CD14-positive monocyte (primary cell): ENCODE data around the gene ATP5F1E. TPM values are rescaled to one million over a fixed set of nuclear protein-coding genes. Genes with fewer than 3 reads are reported as not detected.

Experiments
- DNase-seq, 3 donors: peaks; one replicate each; pipeline ENCODE4 v3.0.0-alpha.2; 2011 to 2022
- H2AFZ ChIP-seq: 2 replicates; pipeline ENCODE4 v1.6.0; 2012; ENCODE audit warnings: mild to moderate bottlenecking, low read depth, low read length, inconsistent platforms; ENCODE audit not compliant: insufficient read depth, poor library complexity, severe bottlenecking
- H3K27ac ChIP-seq, 2 donors: 1 replicate in 1 of 2; 2 replicates in 1 of 2; pipeline ENCODE4 v1.5.1; 2012 to 2013; ENCODE audit warnings: low read length in 2 of 2, control low read depth in 1 of 2, inconsistent platforms in 1 of 2, low read depth in 1 of 2, mild to moderate bottlenecking in 1 of 2
- H3K27me3 ChIP-seq, 2 donors: one replicate each; pipeline versions ENCODE4 v1.6.0 to v1.6.1; 2011 to 2013; ENCODE audit warnings: low read length in 2 of 2; ENCODE audit not compliant: control insufficient read depth in 2 of 2, insufficient read depth in 2 of 2
- H3K36me3 ChIP-seq, 2 donors: replicated peaks in 1 of 2; 1 replicate in 1 of 2; 2 replicates in 1 of 2; pipeline versions ENCODE4 v1.5.1 to v1.6.1; 2012 to 2013; ENCODE audit warnings: low read length in 2 of 2, control low read depth in 1 of 2, inconsistent platforms in 1 of 2, mild to moderate bottlenecking in 1 of 2; ENCODE audit not compliant: insufficient read depth in 2 of 2, control insufficient read depth in 1 of 2
- H3K4me1 ChIP-seq, 2 donors: 1 replicate in 1 of 2; 2 replicates in 1 of 2; pipeline versions ENCODE4 v1.5.1 to v1.6.1; 2012 to 2013; ENCODE audit warnings: low read length in 2 of 2, control low read depth in 1 of 2, inconsistent platforms in 1 of 2, mild to moderate bottlenecking in 1 of 2, moderate library complexity in 1 of 2; ENCODE audit not compliant: insufficient read depth in 2 of 2, control insufficient read depth in 1 of 2
- H3K4me2 ChIP-seq: replicated peaks from 2 replicates; pipeline ENCODE3; 2012; ENCODE audit warnings: low read length, moderate library complexity, mild to moderate bottlenecking; ENCODE audit not compliant: poor library complexity, severe bottlenecking; ENCODE audit errors: extremely low read depth
- H3K4me3 ChIP-seq, 3 experiments: fragments of 200-600 bp in 1 of 3; sonication (generic) in 1 of 3; replicated peaks in 1 of 3; 1 replicate in 2 of 3; 2 replicates in 1 of 3; pipeline ENCODE4 v1.5.1; 2011 to 2013; ENCODE audit warnings: low read length in 3 of 3, mild to moderate bottlenecking in 3 of 3, control low read depth in 2 of 3, low read depth in 2 of 3, inconsistent platforms in 1 of 3, moderate library complexity in 1 of 3
- H3K79me2 ChIP-seq: 2 replicates; pipeline ENCODE4 v1.6.0; 2012; ENCODE audit warnings: mild to moderate bottlenecking, control low read depth, inconsistent platforms, low read length, moderate library complexity; ENCODE audit not compliant: insufficient read depth
- H3K9ac ChIP-seq: 2 replicates; pipeline ENCODE4 v1.6.0; 2017; ENCODE audit warnings: low read length, mild to moderate bottlenecking; ENCODE audit not compliant: insufficient read depth, poor library complexity, severe bottlenecking
- H3K9me3 ChIP-seq, 2 donors: replicated peaks in 1 of 2; 1 replicate in 1 of 2; 2 replicates in 1 of 2; pipeline versions ENCODE4 v1.5.1 to v1.6.1; 2012 to 2013; ENCODE audit warnings: low read length in 2 of 2, control low read depth in 1 of 2; ENCODE audit not compliant: control insufficient read depth in 1 of 2, insufficient read depth in 1 of 2
- H4K20me1 ChIP-seq: 2 replicates; pipeline ENCODE4 v1.6.0; 2012; ENCODE audit warnings: mild to moderate bottlenecking, low read length, control low read depth, moderate library complexity; ENCODE audit not compliant: insufficient read depth
- H3K27ac Mint-ChIP-seq, 7 donors: one replicate each; pipeline ENCODE4 v1.8.0; 2020; ENCODE audit warnings: mild to moderate bottlenecking in 7 of 7, mixed read lengths in 7 of 7, moderate library complexity in 6 of 7, inconsistent platforms in 2 of 7
- H3K27me3 Mint-ChIP-seq, 3 donors: one replicate each; pipeline ENCODE4 v1.8.0; 2021 to 2022; ENCODE audit warnings: low read depth in 3 of 3, mild to moderate bottlenecking in 3 of 3, mixed read lengths in 3 of 3, moderate library complexity in 3 of 3, inconsistent platforms in 1 of 3
- H3K36me3 Mint-ChIP-seq, 2 donors: one replicate each; pipeline ENCODE4 v1.8.0; 2020; ENCODE audit warnings: mixed read lengths in 2 of 2, inconsistent platforms in 1 of 2, mild to moderate bottlenecking in 1 of 2
- H3K4me1 Mint-ChIP-seq: one replicate; pipeline ENCODE4 v1.8.0; 2020; ENCODE audit warnings: mild to moderate bottlenecking, mixed read lengths
- H3K4me3 Mint-ChIP-seq, 2 donors: one replicate each; pipeline ENCODE4 v1.8.0; 2020; ENCODE audit warnings: mild to moderate bottlenecking in 2 of 2, mixed read lengths in 2 of 2, moderate library complexity in 1 of 2
- H3K9me3 Mint-ChIP-seq, 7 donors: one replicate each; pipeline ENCODE4 v1.8.0; 2020 to 2022; ENCODE audit warnings: mixed read lengths in 7 of 7, mild to moderate bottlenecking in 6 of 7, moderate library complexity in 6 of 7, inconsistent platforms in 2 of 7
- WGBS: methylation state at CpG from one replicate; pipeline ENCODE4 v1.1.5; 2013; ENCODE audit warnings: missing lambda C conversion rate; ENCODE audit not compliant: insufficient coverage; 5-methylcytosine and 5-hydroxymethylcytosine counted together
- intact Hi-C, 2 donors: fragments of 100-400 bp; cut with micrococcal nuclease; formaldehyde crosslinking; loops; one replicate each; pipeline versions ENCODE4 v1.15.0 to v1.15.1; 2023
- polyA plus RNA-seq, 3 donors: library from polyadenylated mRNA; depleted of rRNA in 1 of 3; unstranded in 2 of 3; stranded (reverse) in 1 of 3; fragments of 300-500 nt in 2 of 3; fragments of >200 nt in 1 of 3; fragmentation: Illumina TruSeq in 2 of 3; gene quantifications; 1 replicate in 2 of 3; 2 replicates in 1 of 3; pipeline ENCODE4 v1.2.3, GENCODE V29; 2012 to 2021
- TF ChIP-seq, protein P1 (sequence below): fragments of 200-600 bp; IDR thresholded peaks from one replicate; pipeline ENCODE4 v1.8.0; 2022; ENCODE audit warnings: antibody characterized with exemption, mild to moderate bottlenecking

ATP5F1E gene
- polyA plus RNA-seq, 3 donors, result 39.0 to 105 (median 102) TPM

DNA sequence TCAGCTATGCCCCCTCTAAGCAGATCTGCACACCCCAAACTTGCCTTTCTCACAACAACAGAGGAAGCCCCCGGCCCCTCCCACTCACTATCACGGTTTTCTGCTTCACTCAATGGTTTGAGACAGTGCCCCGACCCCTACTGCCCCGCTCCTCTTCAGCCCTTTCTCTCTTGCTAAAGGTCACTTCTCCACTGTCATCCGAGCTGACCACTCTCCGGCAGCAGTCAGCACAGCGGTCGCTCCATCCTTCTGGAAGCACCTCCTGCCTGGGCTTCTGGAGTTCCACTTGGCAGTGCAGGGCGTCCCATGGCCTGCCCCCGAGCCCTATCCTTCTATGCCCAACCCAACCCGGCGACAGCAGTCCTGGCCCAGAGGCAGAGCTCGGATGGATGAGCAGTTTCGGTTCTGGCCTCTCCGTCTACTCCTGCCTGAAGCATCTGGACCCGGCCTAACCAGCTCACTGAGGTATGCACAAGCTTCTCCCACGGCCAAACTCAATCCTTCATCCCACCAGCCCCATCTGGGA lies 29.2 kb downstream of the ATP5F1E start:
- Histone ChIP-seq H3K79me2 (peaks cover 87% of the 10 kb centered on the region), H4K20me1 (peaks cover 83% of the 10 kb centered on the region), H3K27ac (peak overlapping the region; percentile 95 to 98), H3K4me2 (peak overlapping the region; percentile 88), H2AFZ (no peak overlapping the region), H3K36me3 (peaks cover 59 to 61% of the 10 kb centered on the region in 2 donors), H3K9me3 (no peaks in the 10 kb centered on the region), H3K4me1 (peaks cover 42 to 55% of the 10 kb centered on the region in 2 donors), H3K4me3 (peak overlapping the region in 1 of 3 experiments; percentile 86), H3K27me3 (no peaks in the 10 kb centered on the region), H3K9ac (no peak overlapping the region)
- intact Hi-C loops, result loop anchor here in 1 of 2 donors (10.0 kb wide), 1 partner anchor 118 kb away; no protein-coding TSS in a partner anchor
- Mint-ChIP-seq H3K4me1 (peaks cover 44% of the 10 kb centered on the region), H3K27me3 (no peaks in the 10 kb centered on the region), H3K4me3 (no peak overlapping the region), H3K36me3 (peaks cover 54 to 68% of the 10 kb centered on the region in 2 donors), H3K9me3 (peaks cover 0 to 1% (median 0%) of the 10 kb centered on the region in 7 donors), H3K27ac (peak overlapping the region; percentile 98 to 100 (median 99))
- TF ChIP-seq, protein P1, sequence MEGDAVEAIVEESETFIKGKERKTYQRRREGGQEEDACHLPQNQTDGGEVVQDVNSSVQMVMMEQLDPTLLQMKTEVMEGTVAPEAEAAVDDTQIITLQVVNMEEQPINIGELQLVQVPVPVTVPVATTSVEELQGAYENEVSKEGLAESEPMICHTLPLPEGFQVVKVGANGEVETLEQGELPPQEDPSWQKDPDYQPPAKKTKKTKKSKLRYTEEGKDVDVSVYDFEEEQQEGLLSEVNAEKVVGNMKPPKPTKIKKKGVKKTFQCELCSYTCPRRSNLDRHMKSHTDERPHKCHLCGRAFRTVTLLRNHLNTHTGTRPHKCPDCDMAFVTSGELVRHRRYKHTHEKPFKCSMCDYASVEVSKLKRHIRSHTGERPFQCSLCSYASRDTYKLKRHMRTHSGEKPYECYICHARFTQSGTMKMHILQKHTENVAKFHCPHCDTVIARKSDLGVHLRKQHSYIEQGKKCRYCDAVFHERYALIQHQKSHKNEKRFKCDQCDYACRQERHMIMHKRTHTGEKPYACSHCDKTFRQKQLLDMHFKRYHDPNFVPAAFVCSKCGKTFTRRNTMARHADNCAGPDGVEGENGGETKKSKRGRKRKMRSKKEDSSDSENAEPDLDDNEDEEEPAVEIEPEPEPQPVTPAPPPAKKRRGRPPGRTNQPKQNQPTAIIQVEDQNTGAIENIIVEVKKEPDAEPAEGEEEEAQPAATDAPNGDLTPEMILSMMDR, result no peak
- WGBS, result 93% methylated on average over 14 of the region's 17 CpGs
- no peak for DNase-seq

DNA sequence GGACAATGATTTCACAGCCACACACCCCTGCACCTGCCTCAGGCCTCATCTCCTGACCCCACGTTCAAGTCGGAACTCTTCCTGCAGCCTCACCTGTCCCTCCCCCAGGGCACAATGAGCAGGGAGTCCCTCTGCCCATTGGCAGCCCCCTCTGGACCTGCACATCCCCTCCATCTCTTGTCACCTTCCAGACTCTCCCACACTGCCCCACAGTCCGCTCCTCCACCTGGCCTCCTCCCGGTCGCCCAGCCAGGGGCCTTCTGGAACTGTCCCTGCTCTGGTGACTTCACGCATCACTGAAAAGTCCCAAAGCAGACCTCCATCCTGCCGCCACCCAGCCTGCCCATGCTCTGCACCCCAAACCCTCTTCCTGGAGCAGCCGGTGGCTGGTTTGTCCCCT lies 29.7 kb downstream of the ATP5F1E start:
- TF ChIP-seq, protein P1, result no peak
- Mint-ChIP-seq H3K4me3 (no peak overlapping the region), H3K4me1 (peaks cover 41% of the 10 kb centered on the region), H3K27ac (peak overlapping the region; percentile 70 to 100 (median 99)), H3K27me3 (no peaks in the 10 kb centered on the region), H3K9me3 (peaks cover 0 to 1% (median 0%) of the 10 kb centered on the region in 7 donors), H3K36me3 (peaks cover 58 to 74% of the 10 kb centered on the region in 2 donors)
- 95% methylated on average over 7 of the region's 8 CpGs for WGBS
- Histone ChIP-seq H3K79me2 (peaks cover 91% of the 10 kb centered on the region), H3K4me2 (no peak overlapping the region), H3K4me1 (peaks cover 37 to 50% of the 10 kb centered on the region in 2 donors), H3K4me3 (peak overlapping the region in 1 of 3 experiments; percentile 86), H4K20me1 (peaks cover 89% of the 10 kb centered on the region), H3K9ac (no peak overlapping the region), H3K9me3 (no peaks in the 10 kb centered on the region), H3K27me3 (no peaks in the 10 kb centered on the region), H3K27ac (peak overlapping the region; percentile 95 to 98), H3K36me3 (peaks cover 64 to 67% of the 10 kb centered on the region in 2 donors), H2AFZ (no peak overlapping the region)
- intact Hi-C loops, result loop anchor here in 1 of 2 donors (10.0 kb wide), 1 partner anchor 118 kb away; no protein-coding TSS in a partner anchor
- no peak for DNase-seq
